GM12864 (cell line): ENCODE results near the gene HOXD12.

ENCODE experiments used
- DNase-seq: peaks from one replicate; pipeline ENCODE4 v3.0.0-alpha.2; 2011; ENCODE audit warnings: low read depth
- H3K4me3 ChIP-seq: 2 replicates; pipeline ENCODE4 v1.5.1; 2011; ENCODE audit warnings: mild to moderate bottlenecking, low read depth, low read length, control low read depth
- CTCF ChIP-seq: IDR thresholded peaks from 2 replicates; pipeline ENCODE4 v1.5.1; 2011; ENCODE audit warnings: low read depth, mild to moderate bottlenecking, moderate library complexity, low read length, control low read depth, inconsistent platforms; ENCODE audit errors: missing control alignments

The HOXD12 gene

DNA sequence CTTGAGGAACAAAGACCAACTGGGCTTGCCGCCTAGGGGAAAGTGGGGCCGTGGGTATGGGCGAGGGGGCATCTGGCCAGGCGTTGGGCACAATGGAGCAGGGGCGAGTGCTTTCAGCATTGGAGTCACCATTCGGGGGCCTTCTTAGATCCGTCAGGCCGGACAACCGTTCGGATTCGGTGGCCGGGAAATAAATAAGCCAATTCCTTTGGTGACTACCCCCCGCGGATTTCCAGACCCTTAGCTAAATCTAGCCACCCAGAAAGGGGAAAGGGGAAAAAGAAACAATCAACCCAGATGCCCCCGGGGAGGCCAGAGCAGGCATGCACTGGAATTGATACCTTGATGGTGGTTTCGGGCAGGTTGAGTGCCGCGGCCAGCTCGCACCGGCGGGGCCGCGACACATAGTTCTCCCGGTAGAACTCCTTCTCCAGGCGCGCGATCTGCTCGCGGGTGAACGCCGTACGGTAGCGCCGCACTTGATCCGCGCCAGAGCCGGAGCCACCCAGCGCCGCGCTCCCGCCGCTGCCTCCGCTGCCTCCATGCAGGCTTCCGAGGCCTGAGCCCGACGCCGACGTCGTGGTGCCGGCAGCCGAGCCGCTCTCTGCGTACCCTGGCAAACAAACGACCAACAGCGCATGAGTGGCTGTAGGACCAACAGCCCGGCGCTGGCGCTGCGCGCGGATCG lies 17.6 kb upstream of the HOXD12 start:
- no peak for DNase-seq
- no peak overlapping the region for H3K4me3 ChIP-seq
- TF ChIP-seq CTCF: no peak

DNA sequence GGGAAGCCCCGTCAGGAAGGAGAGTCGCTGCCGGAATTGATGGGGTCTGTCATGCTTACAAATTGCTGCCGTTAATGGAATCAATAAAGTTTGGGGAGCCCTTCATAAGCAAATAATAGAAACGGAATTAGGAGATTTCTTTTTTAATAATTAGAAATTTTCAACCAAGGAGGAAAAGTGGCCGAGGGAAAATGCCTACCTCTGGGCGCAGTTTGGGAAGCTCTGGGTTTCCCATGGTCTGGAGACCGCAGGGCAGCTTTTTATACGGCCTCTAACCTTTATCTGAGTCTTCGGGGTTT lies 17.1 kb upstream of the HOXD12 start:
- no peak for TF ChIP-seq CTCF
- no peak for DNase-seq
- no peak overlapping the region for H3K4me3 ChIP-seq

- no peak for TF ChIP-seq CTCF
- no peak overlapping the region for H3K4me3 ChIP-seq
Observed at GRCh38 chr2:176082824-176083751, 16.5 kb upstream of the HOXD12 start.

GRCh38 chr2:176083796-176084261 lies 15.8 kb upstream of the HOXD12 start, which contains the start of gene EVX2:
Gene EVX2, minus strand, starts transcription at chr2:176083962. Its CDS starts 186 bp downstream, at chr2:176083776.
- H3K4me3 ChIP-seq: no peak within 1 kb of the TSS

More at GRCh38 chr2:176082824-176083751, 16.5 kb upstream of the HOXD12 start:
- no peak for DNase-seq

GRCh38 chr2:176084611-176085119 lies 14.9 kb upstream of the HOXD12 start:
- no peak for DNase-seq
- TF ChIP-seq CTCF: no peak

More at GRCh38 chr2:176083796-176084261, 15.8 kb upstream of the HOXD12 start, which contains the start of gene EVX2:
- no peak for TF ChIP-seq CTCF
- no peak for DNase-seq

DNA sequence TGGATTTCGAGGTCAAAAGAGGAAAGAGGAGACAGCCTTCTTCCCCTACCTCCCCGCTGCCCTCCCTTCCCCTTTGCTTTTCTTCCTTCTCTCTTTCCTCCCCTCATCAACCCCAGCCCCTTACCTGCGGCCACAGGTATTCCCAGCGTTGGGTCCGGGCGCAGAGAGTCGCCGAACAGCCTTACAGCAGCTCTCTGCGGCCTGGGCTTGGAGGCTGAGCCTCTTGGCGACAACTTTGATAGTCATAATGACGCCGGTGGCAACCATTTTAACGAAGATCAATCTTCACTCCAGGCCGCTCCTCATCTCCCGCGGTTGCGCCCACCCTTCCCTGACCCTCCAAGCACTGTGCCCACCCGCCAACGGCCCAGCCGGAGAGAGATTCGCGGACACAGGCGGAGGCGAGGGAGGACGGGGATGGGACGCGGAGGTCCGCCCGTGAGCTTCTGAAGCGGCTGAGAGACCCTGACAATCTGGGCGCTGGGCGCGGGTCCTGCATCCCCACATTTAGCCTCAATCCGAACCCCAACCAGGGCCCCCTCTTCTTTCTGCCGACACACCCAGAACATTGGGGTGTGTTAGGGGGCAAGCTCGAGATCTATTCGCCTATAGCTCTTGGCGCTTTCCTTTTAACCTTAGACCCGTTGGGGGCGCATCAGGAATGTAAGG lies 14.3 kb upstream of the HOXD12 start:
- no peak for DNase-seq
- no peak overlapping the region for H3K4me3 ChIP-seq
- no peak for TF ChIP-seq CTCF

More at GRCh38 chr2:176084611-176085119, 14.9 kb upstream of the HOXD12 start:
- H3K4me3 ChIP-seq: no peak overlapping the region
